GM12878 (cell line): ENCODE measurements around the gene ADGRV1. TPM values are rescaled to one million over a fixed set of nuclear protein-coding genes. Genes with fewer than 3 reads are reported as not detected.

Source experiments
- ATAC-seq: fragments of 200-7000 bp; cut with Tn5 transposase; 3 replicates; pipeline ENCODE4 v1.9.1; 2020; ENCODE audit warnings: mild to moderate bottlenecking, moderate library complexity
- BruUV-seq: library from RNA; stranded (reverse); fragments of 400-500 nt; replicated peaks from 2 replicates; lab custom pipeline; 2021; lab: Mats Ljungman, UMichigan
- CTCF ChIA-PET: fragments of 300-600 bp; sonication (Branson Sonifier 250); formaldehyde crosslinking; extraction: SDS; loops from one replicate; lab custom pipeline; 2021; ENCODE audit warnings: inconsistent platforms; lab: Yijun Ruan, JAX
- POLR2A ChIA-PET: fragments of 350-600 bp; formaldehyde crosslinking; extraction: SDS; loops from one replicate; lab custom pipeline; 2021; ENCODE audit warnings: inconsistent platforms; lab: Charles Lee
- RAD21 ChIA-PET: fragments of 300-600 bp; sonication (Branson Sonifier 250); formaldehyde crosslinking; loops from one replicate; lab custom pipeline; 2023; ENCODE audit warnings: antibody characterized with exemption; ENCODE audit not compliant: unreplicated experiment; lab: Charles Lee
- SMC1A ChIA-PET: fragments of 300-600 bp; sonication (Branson Sonifier 250); formaldehyde crosslinking; loops from one replicate; lab custom pipeline; 2023; ENCODE audit not compliant: unreplicated experiment, uncharacterized antibody; lab: Charles Lee
- DNase-seq: peaks from one replicate; pipeline ENCODE4 v3.0.0-alpha.2; 2011; ENCODE audit warnings: low read depth, low spot score
- FAIRE-seq: peaks from 3 replicates; lab custom pipeline; 2011; peaks lifted over from hg19 to GRCh38; lab: Jason Lieb, UNC
- H2AFZ ChIP-seq: 2 replicates; pipeline ENCODE4 v1.6.0; 2011; ENCODE audit warnings: low read depth, low read length, control low read depth; ENCODE audit not compliant: control insufficient read depth
- H3K27ac ChIP-seq: 2 replicates; pipeline ENCODE4 v1.5.1; 2011; ENCODE audit warnings: control low read depth; ENCODE audit not compliant: control insufficient read depth, insufficient read depth
- H3K27me3 ChIP-seq, 2 experiments: replicated peaks in 1 of 2; 2 replicates each; pipeline versions ENCODE4 v1.6.0 to v1.6.1; 2011; ENCODE audit warnings: low read length in 1 of 2; ENCODE audit not compliant: control insufficient read depth in 2 of 2, insufficient read depth in 2 of 2
- H3K36me3 ChIP-seq, 2 experiments: 2 replicates each; pipeline ENCODE4 v1.5.1; 2011; ENCODE audit warnings: low read length in 1 of 2; ENCODE audit not compliant: control insufficient read depth in 2 of 2, insufficient read depth in 2 of 2
- H3K4me1 ChIP-seq: 2 replicates; pipeline ENCODE4 v1.6.1; 2011; ENCODE audit warnings: mild to moderate bottlenecking, low read length, moderate library complexity, mixed read lengths; ENCODE audit not compliant: control insufficient read depth, insufficient read depth
- H3K4me2 ChIP-seq: 2 replicates; pipeline ENCODE4 v1.6.0; 2011; ENCODE audit warnings: control low read depth; ENCODE audit not compliant: control insufficient read depth, insufficient read depth
- H3K4me3 ChIP-seq: fragments of 200-600 bp; sonication (generic); 2 replicates; pipeline ENCODE4 v1.5.1; 2016
- H3K79me2 ChIP-seq: 2 replicates; pipeline ENCODE4 v1.6.0; 2011; ENCODE audit warnings: low read length; ENCODE audit not compliant: control insufficient read depth, insufficient read depth
- H3K9ac ChIP-seq: 2 replicates; pipeline ENCODE4 v1.8.0; 2011; ENCODE audit warnings: low read length, control low read depth, mixed read lengths; ENCODE audit not compliant: control insufficient read depth, insufficient read depth
- H3K9me3 ChIP-seq: replicated peaks from 3 replicates; pipeline ENCODE4 v1.5.1; 2011; ENCODE audit warnings: mild to moderate bottlenecking, low read length; ENCODE audit not compliant: control insufficient read depth, insufficient read depth
- H4K20me1 ChIP-seq: 2 replicates; pipeline ENCODE4 v1.6.0; 2011; ENCODE audit not compliant: control insufficient read depth, insufficient read depth
- ATF7 ChIP-seq: fragments of 450-650 bp; IDR thresholded peaks from 2 replicates; pipeline ENCODE4 v1.6.1; 2016; ENCODE audit warnings: low read depth, mild to moderate bottlenecking
- CBX3 ChIP-seq: fragments of 200-600 bp; sonication (generic); IDR thresholded peaks from 2 replicates; pipeline ENCODE4 v1.6.1; 2016; ENCODE audit warnings: low read depth, borderline replicate concordance
- EGR1 ChIP-seq, 2 experiments: IDR thresholded peaks; 1 replicate in 1 of 2; 2 replicates in 1 of 2; pipeline ENCODE4 v1.6.1; 2011 to 2012; ENCODE audit warnings: low read depth in 2 of 2, low read length in 2 of 2, borderline replicate concordance in 1 of 2, mild to moderate bottlenecking in 1 of 2, moderate library complexity in 1 of 2
- NKRF ChIP-seq: fragments of 450-650 bp; conservative IDR thresholded peaks from 2 replicates; pipeline ENCODE4 v1.6.1; 2017; ENCODE audit warnings: mild to moderate bottlenecking, moderate library complexity
- PKNOX1 ChIP-seq: fragments of 450-650 bp; IDR thresholded peaks from 2 replicates; pipeline ENCODE4 v1.6.1; 2016; ENCODE audit warnings: mild to moderate bottlenecking
- SMC3 ChIP-seq: IDR thresholded peaks from 2 replicates; pipeline ENCODE4 v1.6.1; 2011; ENCODE audit warnings: low read length, improper control_type of control experiment, borderline replicate concordance
- TCF12 ChIP-seq: IDR thresholded peaks from 2 replicates; pipeline ENCODE4 v1.6.1; 2011; ENCODE audit warnings: low read depth, mild to moderate bottlenecking, low read length
- ZBTB11 ChIP-seq: fragments of 450-650 bp; formaldehyde crosslinking; IDR thresholded peaks from 2 replicates; pipeline ENCODE4 v1.5.0; 2022; ENCODE audit warnings: mild to moderate bottlenecking, missing genetic modification characterization
- WGBS: methylation state at CpG from one replicate; pipeline ENCODE4 v1.1.6; 2016; ENCODE audit warnings: low lambda C conversion rate; ENCODE audit not compliant: insufficient replicate concordance, insufficient coverage; ENCODE audit errors: missing lambda C conversion rate; 5-methylcytosine and 5-hydroxymethylcytosine counted together
- in situ Hi-C: fragments of 300-500 bp; cut with MboI; formaldehyde crosslinking; loops from 9 replicates; pipeline ENCODE4 v1.14.3; 2018; ENCODE audit warnings: mixed read lengths
- intact Hi-C: fragments of 100-400 bp; cut with micrococcal nuclease; formaldehyde crosslinking; loops from one replicate; pipeline ENCODE4 v1.14.2; 2022; ENCODE audit not compliant: unreplicated experiment
- polyA plus RNA-seq, 11 experiments: library from polyadenylated mRNA; depleted of rRNA in 4 of 11; unstranded in 6 of 11; stranded (reverse) in 5 of 11; fragments of >200 nt; fragmentation: Nextera tagmentation in 4 of 11; fragmentation: Illumina TruSeq in 1 of 11; extraction: Ambion mirVana in 4 of 11; extraction: Trizol in 1 of 11; gene quantifications; 1 replicate in 1 of 11; 2 replicates in 10 of 11; pipeline versions ENCODE4 v1.2.1 to v1.2.3, GENCODE V29; 2011 to 2016; ENCODE audit warnings: inconsistent platforms in 2 of 11, missing spikeins in 2 of 11, low read depth in 1 of 11
- total RNA-seq, 4 experiments: library from RNA; depleted of rRNA in 3 of 4; stranded (reverse); fragments of >200 nt in 3 of 4; fragmentation: Illumina TruSeq in 1 of 4; extraction: Trizol in 1 of 4; gene quantifications; 2 replicates each; pipeline versions ENCODE4 v1.2.1 to v1.2.3, GENCODE V29; 2013 to 2021
- TF ChIP-seq, protein P1 (sequence below): fragments of 450-650 bp; IDR thresholded peaks from 2 replicates; pipeline ENCODE4 v1.6.1; 2017; ENCODE audit warnings: mild to moderate bottlenecking, low read depth, inconsistent platforms; ENCODE audit not compliant: poor library complexity, severe bottlenecking
- TF ChIP-seq, protein P2 (sequence below): fragments of 450-650 bp; IDR thresholded peaks from 2 replicates; pipeline ENCODE4 v1.6.1; 2017; ENCODE audit warnings: low read depth, mild to moderate bottlenecking, moderate library complexity

The ADGRV1 gene
- total and polyA plus RNA-seq, 10 of the 15 experiments (the other 5 are each of a cell fraction or from before 2014, with no cell fraction given), result 0.04 to 8.1 (median 0.16) TPM; not detected in 1

- in situ Hi-C loops, result no loop called here
- Histone ChIP-seq H2AFZ (no peak overlapping the region), H3K9ac (no peak overlapping the region), H3K4me3 (no peak overlapping the region), H3K4me1 (peaks cover 3% of the 10 kb centered on the region; the same call in 1 of the 2 replicates), H4K20me1 (no peaks in the 10 kb centered on the region), H3K27me3 (no peaks in the 10 kb centered on the region; a peak in 1 of 4 replicates), H3K27ac (no peak overlapping the region), H3K4me2 (no peak overlapping the region), H3K9me3 (no peaks in the 10 kb centered on the region), H3K36me3 (no peaks in the 10 kb centered on the region), H3K79me2 (no peaks in the 10 kb centered on the region)
- DNase-seq (no peak), ATAC-seq (peak; percentile 48; the same call in 2 of the 3 replicates), FAIRE-seq (no peak)
- ChIA-PET POLR2A (no interaction called here), SMC1A (interaction anchor here (1.0 to 2.4 kb wide), 5 partner anchors 9 to 177 kb away, joined by 3 to 8 read pairs (median 6); no protein-coding TSS in a partner anchor), CTCF (interaction anchor here (0.8 to 4.9 kb wide), 7 partner anchors 16 to 196 kb away, joined by 3 to 37 read pairs (median 4); partner anchors contain the start of gene CETN3), RAD21 (no interaction called here)
- intact Hi-C loops, result no loop called here
- no TSS peak for BruUV-seq
- 21% methylated on average over 2 of the region's 2 CpGs for WGBS
- TF ChIP-seq SMC3, result peak; percentile 26; the same call in 1 of the 2 replicates
- no peak for TF ChIP-seq ZBTB11 (CRISPR knock-in tag)
- no peak for TF ChIP-seq ATF7
- TF ChIP-seq, protein P1, sequence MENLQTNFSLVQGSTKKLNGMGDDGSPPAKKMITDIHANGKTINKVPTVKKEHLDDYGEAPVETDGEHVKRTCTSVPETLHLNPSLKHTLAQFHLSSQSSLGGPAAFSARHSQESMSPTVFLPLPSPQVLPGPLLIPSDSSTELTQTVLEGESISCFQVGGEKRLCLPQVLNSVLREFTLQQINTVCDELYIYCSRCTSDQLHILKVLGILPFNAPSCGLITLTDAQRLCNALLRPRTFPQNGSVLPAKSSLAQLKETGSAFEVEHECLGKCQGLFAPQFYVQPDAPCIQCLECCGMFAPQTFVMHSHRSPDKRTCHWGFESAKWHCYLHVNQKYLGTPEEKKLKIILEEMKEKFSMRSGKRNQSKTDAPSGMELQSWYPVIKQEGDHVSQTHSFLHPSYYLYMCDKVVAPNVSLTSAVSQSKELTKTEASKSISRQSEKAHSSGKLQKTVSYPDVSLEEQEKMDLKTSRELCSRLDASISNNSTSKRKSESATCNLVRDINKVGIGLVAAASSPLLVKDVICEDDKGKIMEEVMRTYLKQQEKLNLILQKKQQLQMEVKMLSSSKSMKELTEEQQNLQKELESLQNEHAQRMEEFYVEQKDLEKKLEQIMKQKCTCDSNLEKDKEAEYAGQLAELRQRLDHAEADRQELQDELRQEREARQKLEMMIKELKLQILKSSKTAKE, result no peak
- no peak for TF ChIP-seq EGR1 (IDR thresholded peaks at IDR 0.05; ENCODE audit: borderline replicate concordance in 1 of 2, low read depth in 2 of 2, low read length in 2 of 2)
- TF ChIP-seq, protein P2, sequence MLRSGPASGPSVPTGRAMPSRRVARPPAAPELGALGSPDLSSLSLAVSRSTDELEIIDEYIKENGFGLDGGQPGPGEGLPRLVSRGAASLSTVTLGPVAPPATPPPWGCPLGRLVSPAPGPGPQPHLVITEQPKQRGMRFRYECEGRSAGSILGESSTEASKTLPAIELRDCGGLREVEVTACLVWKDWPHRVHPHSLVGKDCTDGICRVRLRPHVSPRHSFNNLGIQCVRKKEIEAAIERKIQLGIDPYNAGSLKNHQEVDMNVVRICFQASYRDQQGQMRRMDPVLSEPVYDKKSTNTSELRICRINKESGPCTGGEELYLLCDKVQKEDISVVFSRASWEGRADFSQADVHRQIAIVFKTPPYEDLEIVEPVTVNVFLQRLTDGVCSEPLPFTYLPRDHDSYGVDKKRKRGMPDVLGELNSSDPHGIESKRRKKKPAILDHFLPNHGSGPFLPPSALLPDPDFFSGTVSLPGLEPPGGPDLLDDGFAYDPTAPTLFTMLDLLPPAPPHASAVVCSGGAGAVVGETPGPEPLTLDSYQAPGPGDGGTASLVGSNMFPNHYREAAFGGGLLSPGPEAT, result 0 out of 2 replicates have a peak, but pooled peaks have one; percentile 31
- TF ChIP-seq NKRF, result no peak
- TF ChIP-seq PKNOX1, result 0 out of 2 replicates have a peak, but pooled peaks have one; percentile 32
- no peak for TF ChIP-seq TCF12
- no peak for TF ChIP-seq CBX3
Observed at GRCh38 chr5:90606539-90606938, 47.9 kb downstream of the ADGRV1 start.
